C4-2B (cell line): ENCODE measurements around the gene SLC12A4.

ENCODE experiments used
- CTCF ChIP-seq: fragments of 450-650 bp; conservative IDR thresholded peaks from 2 replicates; pipeline ENCODE4 v1.5.1; 2017; ENCODE audit warnings: mild to moderate bottlenecking
- ZFX ChIP-seq: fragments of 450-650 bp; IDR thresholded peaks from 2 replicates; pipeline ENCODE4 v1.6.1; 2017

GRCh38 chr16:67968400-67969253 lies at the start of gene SLC12A4:
- TF ChIP-seq CTCF (no peak), ZFX (no peak)
